ENCODE data around the gene CLASRP.

CLASRP gene

GRCh38 chr19:45021971-45022370 is 16.9 kb upstream of the CLASRP start:
- no peak for DNase-seq

- no peak for DNase-seq
Observed at GRCh38 chr19:45023048-45023447, 15.8 kb upstream of the CLASRP start.

GRCh38 chr19:45025264-45025663 is 13.6 kb upstream of the CLASRP start:
- DNase-seq = no peak

- no peak for DNase-seq
Observed at GRCh38 chr19:45027371-45027770, 11.5 kb upstream of the CLASRP start.

GRCh38 chr19:45030825-45031224 is 8.0 kb upstream of the CLASRP start:
- DNase-seq = no peak

GRCh38 chr19:45032421-45032820 is 6.4 kb upstream of the CLASRP start:
- DNase-seq = no peak

GRCh38 chr19:45035755-45036154 is 3.1 kb upstream of the CLASRP start:
- DNase-seq = no peak

GRCh38 chr19:45037393-45038169 is 1.3 kb upstream of the CLASRP start:
- no peak for DNase-seq

GRCh38 chr19:45040059-45040771 is 1.4 kb downstream of the CLASRP start:
- DNase-seq = no peak

- DNase-seq = no peak
Observed at GRCh38 chr19:45041125-45041524, 2.3 kb downstream of the CLASRP start.

- DNase-seq = peak; percentile 22
Observed at GRCh38 chr19:45045671-45046353, 7.0 kb downstream of the CLASRP start.

GRCh38 chr19:45046355-45046754 is 7.5 kb downstream of the CLASRP start:
- no peak for DNase-seq

- no peak for DNase-seq
Observed at GRCh38 chr19:45047188-45047797, 8.4 kb downstream of the CLASRP start.

GRCh38 chr19:45049073-45049736 is 10.4 kb downstream of the CLASRP start:
- DNase-seq = no peak

- DNase-seq = no peak
Observed at GRCh38 chr19:45050036-45050435, 11.2 kb downstream of the CLASRP start.

- no peak for DNase-seq
Observed at GRCh38 chr19:45051929-45052579, 13.2 kb downstream of the CLASRP start.

- DNase-seq = no peak
Observed at GRCh38 chr19:45056831-45057230, 18.0 kb downstream of the CLASRP start.

- no peak for DNase-seq
Observed at GRCh38 chr19:45057444-45057843, 18.6 kb downstream of the CLASRP start.

- DNase-seq = no peak
Observed at GRCh38 chr19:45058622-45059159, 19.8 kb downstream of the CLASRP start.

- DNase-seq = peak; percentile 38
Observed at GRCh38 chr19:45059258-45059965, 20.6 kb downstream of the CLASRP start.

GRCh38 chr19:45061965-45062364 is 23.1 kb downstream of the CLASRP start:
- DNase-seq = no peak
